AG10803 (cell line): ENCODE results near the gene TRIM38.
A peak's percentile ranks its signal among the peaks of the same experiment; 100 is the strongest.

Experiments
- DNase-seq: peaks from one replicate; pipeline ENCODE4 v3.0.0; 2010; ENCODE audit warnings: low read depth
- H3K4me3 ChIP-seq: 2 replicates; pipeline ENCODE4 v1.5.1; 2011; ENCODE audit warnings: mild to moderate bottlenecking, low read length, control low read depth
- TF ChIP-seq, protein P1 (sequence below): conservative IDR thresholded peaks from 2 replicates; pipeline ENCODE4 v1.5.1; 2011; ENCODE audit warnings: mild to moderate bottlenecking, low read length, control low read depth, inconsistent platforms

Gene TRIM38

GRCh38 chr6:25951296-25952032, 11.1 kb upstream of the TRIM38 start:
- no peak for DNase-seq
- no peak overlapping the region for H3K4me3 ChIP-seq
- TF ChIP-seq, protein P1, sequence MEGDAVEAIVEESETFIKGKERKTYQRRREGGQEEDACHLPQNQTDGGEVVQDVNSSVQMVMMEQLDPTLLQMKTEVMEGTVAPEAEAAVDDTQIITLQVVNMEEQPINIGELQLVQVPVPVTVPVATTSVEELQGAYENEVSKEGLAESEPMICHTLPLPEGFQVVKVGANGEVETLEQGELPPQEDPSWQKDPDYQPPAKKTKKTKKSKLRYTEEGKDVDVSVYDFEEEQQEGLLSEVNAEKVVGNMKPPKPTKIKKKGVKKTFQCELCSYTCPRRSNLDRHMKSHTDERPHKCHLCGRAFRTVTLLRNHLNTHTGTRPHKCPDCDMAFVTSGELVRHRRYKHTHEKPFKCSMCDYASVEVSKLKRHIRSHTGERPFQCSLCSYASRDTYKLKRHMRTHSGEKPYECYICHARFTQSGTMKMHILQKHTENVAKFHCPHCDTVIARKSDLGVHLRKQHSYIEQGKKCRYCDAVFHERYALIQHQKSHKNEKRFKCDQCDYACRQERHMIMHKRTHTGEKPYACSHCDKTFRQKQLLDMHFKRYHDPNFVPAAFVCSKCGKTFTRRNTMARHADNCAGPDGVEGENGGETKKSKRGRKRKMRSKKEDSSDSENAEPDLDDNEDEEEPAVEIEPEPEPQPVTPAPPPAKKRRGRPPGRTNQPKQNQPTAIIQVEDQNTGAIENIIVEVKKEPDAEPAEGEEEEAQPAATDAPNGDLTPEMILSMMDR: no peak

GRCh38 chr6:25952535-25952934, 10.1 kb upstream of the TRIM38 start:
- H3K4me3 ChIP-seq: no peak overlapping the region
- TF ChIP-seq, protein P1: no peak
- DNase-seq: no peak

DNA sequence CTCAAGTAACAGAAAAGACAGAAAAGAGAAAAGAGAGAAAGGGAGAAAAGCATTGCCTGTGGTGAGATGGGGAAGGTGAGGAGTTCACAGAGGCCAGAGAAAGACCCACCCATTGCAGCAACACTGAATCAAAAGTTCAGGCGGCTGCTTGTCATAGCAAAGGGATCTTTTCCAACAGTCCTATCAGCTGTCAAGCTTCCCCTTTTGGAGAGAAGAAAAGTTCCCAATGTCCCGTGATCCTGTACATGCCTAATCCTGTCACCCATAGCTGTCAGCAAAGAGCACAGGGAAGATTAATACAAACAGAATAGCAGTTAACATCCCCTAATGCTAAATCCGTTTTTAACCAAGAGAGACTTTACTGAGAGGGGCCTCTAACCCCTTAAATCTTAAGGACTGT, 8.9 kb upstream of the TRIM38 start:
- TF ChIP-seq, protein P1: no peak
- H3K4me3 ChIP-seq: no peak overlapping the region
- DNase-seq: no peak

DNA sequence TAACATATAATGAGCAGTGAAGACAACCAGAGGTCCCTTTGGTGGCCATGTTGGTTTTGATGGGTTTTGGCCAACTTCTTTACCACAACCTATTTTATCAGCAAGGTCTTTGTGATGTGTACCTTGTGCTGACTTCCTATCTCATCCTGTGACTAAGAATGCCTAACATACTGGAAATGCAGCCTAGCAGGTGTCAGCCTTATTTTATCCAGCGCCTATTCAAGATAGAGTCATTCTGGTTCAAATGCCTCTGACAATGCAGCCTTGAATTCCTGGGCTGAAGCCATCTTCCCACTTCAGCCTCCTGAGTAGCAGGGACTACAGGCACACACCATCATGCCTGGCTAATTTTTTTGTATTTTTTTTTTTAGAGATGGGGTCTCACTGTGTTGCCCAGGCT, 7.8 kb upstream of the TRIM38 start:
- no peak for DNase-seq
- no peak overlapping the region for H3K4me3 ChIP-seq
- TF ChIP-seq, protein P1: no peak

GRCh38 chr6:25956226-25956625, 6.4 kb upstream of the TRIM38 start:
- no peak overlapping the region for H3K4me3 ChIP-seq
- no peak for DNase-seq
- TF ChIP-seq, protein P1: no peak

DNA sequence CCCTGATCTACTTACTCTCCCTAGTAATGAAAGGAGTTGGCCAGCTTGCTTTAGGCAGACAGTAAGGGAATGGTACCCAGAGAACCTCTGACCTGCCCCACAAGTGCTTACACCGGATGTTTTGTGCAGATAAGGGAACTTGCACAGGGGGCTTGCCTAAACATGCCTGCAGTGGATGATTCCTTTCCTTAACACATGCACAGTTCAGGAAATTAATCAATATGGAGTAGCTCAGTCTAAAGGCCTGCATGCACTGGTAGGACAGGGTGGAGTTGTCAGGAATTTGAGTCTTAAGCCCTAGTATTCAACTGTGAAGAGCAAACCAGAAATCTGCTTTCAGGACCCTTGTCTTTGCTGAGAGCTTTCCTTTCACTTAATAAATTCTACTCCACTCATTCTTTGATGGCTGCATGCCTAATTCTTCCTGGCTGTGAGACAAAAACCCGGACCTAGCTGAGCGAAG, 3.9 kb upstream of the TRIM38 start:
- H3K4me3 ChIP-seq: no peak overlapping the region
- no peak for DNase-seq
- TF ChIP-seq, protein P1: no peak

DNA sequence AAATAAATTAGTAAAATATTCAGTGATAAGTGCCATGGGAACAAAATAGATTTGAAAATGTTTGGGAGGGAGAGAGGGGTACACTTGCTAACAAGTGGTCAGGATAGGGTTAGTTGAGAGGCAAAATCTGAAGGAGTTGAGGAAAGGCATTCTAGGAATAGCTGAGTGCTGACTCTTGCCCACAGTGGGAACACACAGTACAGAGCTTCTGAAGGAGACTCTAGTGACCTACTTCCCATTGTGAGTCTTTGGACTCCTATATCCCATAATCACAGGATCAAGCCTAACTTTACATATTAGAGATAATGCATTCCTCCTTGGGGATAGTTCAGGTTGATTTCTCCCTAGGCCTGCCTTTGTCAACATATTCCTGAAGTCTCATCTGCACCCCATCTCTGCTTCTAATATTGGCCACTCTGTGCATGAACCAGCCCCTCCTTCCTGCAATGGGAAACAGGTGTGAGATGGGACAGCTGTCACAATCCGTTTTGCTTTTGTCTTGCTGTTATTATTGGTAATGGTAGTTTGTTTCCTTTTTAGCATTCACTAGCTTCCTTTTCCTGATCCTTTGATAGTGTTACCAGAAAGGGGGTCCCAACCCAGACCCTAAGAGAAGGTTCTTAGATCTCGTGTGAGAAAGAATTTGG, 2.6 kb upstream of the TRIM38 start:
- H3K4me3 ChIP-seq: no peak overlapping the region
- DNase-seq: peak; percentile 31
- TF ChIP-seq, protein P1: no peak
